Heart left ventricle (tissue), 16 donors: Measurements from ENCODE around the gene SYNE3. TPM values are rescaled to one million over a fixed set of nuclear protein-coding genes. Genes with fewer than 3 reads are reported as not detected.

Source experiments
- ATAC-seq, 4 donors: fragments of 200-7000 bp; cut with Tn5 transposase; one replicate each; pipeline ENCODE4 v1.9.1; 2020 to 2022; ENCODE audit warnings: moderate library complexity in 4 of 4, mild to moderate bottlenecking in 3 of 4, moderate number of reproducible peaks in 1 of 4
- DNase-seq, 5 donors: peaks; one replicate each; pipeline ENCODE4 v3.0.0-alpha.2; 2020
- H3K27ac ChIP-seq, 12 donors: fragments of 200-600 bp; sonication (generic) in 4 of 12; one replicate each; pipeline versions ENCODE4 v1.5.0 to v1.8.0; 2016 to 2022; ENCODE audit warnings: mild to moderate bottlenecking in 2 of 12
- H3K27me3 ChIP-seq, 9 donors: fragments of 200-600 bp; sonication (generic) in 2 of 9; one replicate each; pipeline versions ENCODE4 v1.5.1 to v1.8.0; 2016 to 2022; ENCODE audit warnings: mild to moderate bottlenecking in 3 of 9
- H3K36me3 ChIP-seq, 9 donors: fragments of 200-600 bp; sonication (generic) in 2 of 9; one replicate each; pipeline versions ENCODE4 v1.5.0 to v1.8.0; 2018 to 2022; ENCODE audit warnings: mild to moderate bottlenecking in 2 of 9
- H3K4me1 ChIP-seq, 12 donors: fragments of 200-600 bp; sonication (generic) in 4 of 12; one replicate each; pipeline versions ENCODE4 v1.5.0 to v1.8.0; 2016 to 2022; ENCODE audit warnings: mild to moderate bottlenecking in 3 of 12
- H3K4me3 ChIP-seq, 12 donors: fragments of 200-600 bp; sonication (generic) in 4 of 12; one replicate each; pipeline versions ENCODE4 v1.5.0 to v1.8.0; 2017 to 2022; ENCODE audit warnings: mild to moderate bottlenecking in 9 of 12, moderate library complexity in 4 of 12
- H3K9me3 ChIP-seq, 12 donors: fragments of 200-600 bp; sonication (generic) in 4 of 12; one replicate each; pipeline versions ENCODE4 v1.5.0 to v1.8.0; 2016 to 2022; ENCODE audit warnings: mild to moderate bottlenecking in 1 of 12
- CTCF ChIP-seq, 12 donors: fragments of 200-600 bp; sonication (generic) in 4 of 12; IDR thresholded peaks; one replicate each; pipeline versions ENCODE4 v1.5.0 to v1.8.0; 2018 to 2022; ENCODE audit warnings: antibody characterized with exemption in 12 of 12, mild to moderate bottlenecking in 5 of 12
- POLR2A ChIP-seq, 2 donors: fragments of 450-650 bp; IDR thresholded peaks; one replicate each; pipeline ENCODE4 v1.6.1; 2017; ENCODE audit warnings: antibody characterized with exemption in 2 of 2, mild to moderate bottlenecking in 2 of 2, moderate library complexity in 2 of 2
- WGBS, 4 donors: extraction: QIAGEN DNeasy Blood & Tissue Kit in 2 of 4; methylation state at CpG; one replicate each; pipeline versions ENCODE4 v1.1.5 to v1.1.7; 2013 to 2018; 5-methylcytosine and 5-hydroxymethylcytosine counted together
- intact Hi-C, 10 donors: fragments of 100-400 bp; cut with DNase I; formaldehyde crosslinking; loops; one replicate each; pipeline versions ENCODE4 v1.11.1 to v1.14.2; 2022
- polyA plus RNA-seq, 2 donors: library from polyadenylated mRNA; stranded (reverse); fragments of 200-250 nt; gene quantifications; one replicate each; pipeline ENCODE4 v1.2.3, GENCODE V29; 2013
- total RNA-seq, 9 donors: library from RNA; depleted of rRNA in 2 of 9; stranded (reverse); fragments of >200 nt in 2 of 9; fragmentation: NEBNext Ultra II Directional in 3 of 9; extraction: Animal tissue kit (Norgen Biotek cat#: 25700) in 3 of 9; gene quantifications; one replicate each; pipeline versions ENCODE4 v1.1.0 to v1.2.4, GENCODE V29; 2016 to 2023
- donor health status: ischemic (EF 13 %, LVEDD 7.1; RV severe dilation, severe dysfunction).
- donor health status: healthy with polysubstance abuse.
- donor health status: DM: no; HTN: yes; CAD: no.
- donor health status: DM: no; HTN: no; CAD: no.
- donor health status: ischemic (EF 25% LVEDD 6.9; RV normal size, moderate dysfunction).
- donor health status: ischemic (EF 25% LVEDD 5.7; RV mildly dilated, moderate dysfunction).
- donor health status: healthy.
- donor health status: DM: yes; HTN: yes; CAD: no.
- donor health status: ischemic (EF 35%, LVEDD 5.7; RV mildly dilated, moderate dysfunction).
- donor health status: nonischemic (EF 11% LVEDD 7.7; RV severe dilation, severe dysfunction).
- donor health status: DM: yes; HTN: yes; CAD: no.
- donor health status: PGD.
- donor health status: ischemic (EF 29% LVEDD 5.4; RV normal size, mild dysfunction).
- donor health status: nonischemic (EF 23%, LVEDD 6.1; RV moderate dilation, normal function).

SYNE3 gene
- total and polyA plus RNA-seq, 11 donors: 3.1 to 16.9 (median 8.0) TPM

DNA sequence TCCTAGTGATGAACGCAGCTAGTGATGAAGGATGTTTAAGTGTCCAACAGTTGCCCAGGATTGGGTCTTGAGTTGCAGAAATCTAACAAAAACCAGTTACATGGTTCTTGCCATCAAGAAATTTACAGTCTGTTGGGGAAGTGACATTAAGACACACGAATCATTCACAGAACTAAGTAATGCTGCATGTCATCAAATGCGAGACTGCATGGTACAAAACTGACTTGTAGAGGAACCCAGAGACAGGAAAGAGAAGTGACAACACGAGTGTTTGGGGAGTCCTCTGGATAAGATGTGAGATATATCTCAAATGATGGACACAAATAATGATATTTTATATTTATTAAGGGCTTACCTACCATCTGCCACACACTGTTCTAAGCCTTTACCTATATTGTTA lies 6.1 kb upstream of the SYNE3 start:
- H3K4me3 ChIP-seq: no peak overlapping the region
- intact Hi-C loops: no loop called here
- H3K27me3 ChIP-seq: no peaks in the 10 kb centered on the region
- H3K4me1 ChIP-seq: peaks cover 0 to 96% (median 58%) of the 10 kb centered on the region in 12 donors
- H3K9me3 ChIP-seq: no peaks in the 10 kb centered on the region
- no peaks in the 10 kb centered on the region for H3K36me3 ChIP-seq
- 84 to 94% (median 88%) methylated on average over 4 of the region's 4 CpGs for WGBS, 4 donors
- DNase-seq (no peak), ATAC-seq (no peak)
- H3K27ac ChIP-seq: peak overlapping the region in 5 of 12 donors; percentile 41 to 88 (median 54)
- TF ChIP-seq CTCF (IDR thresholded peaks at IDR 0.05) (no peak), POLR2A (IDR thresholded peaks at IDR 0.05) (no peak)

GRCh38 chr14:95522116-95522515 lies 5.7 kb upstream of the SYNE3 start:
- H3K27me3 ChIP-seq: no peaks in the 10 kb centered on the region
- intact Hi-C loops: no loop called here
- no peaks in the 10 kb centered on the region for H3K9me3 ChIP-seq
- H3K27ac ChIP-seq: peak overlapping the region in 7 of 12 donors; percentile 6 to 88 (median 52)
- H3K36me3 ChIP-seq: no peaks in the 10 kb centered on the region
- no peak overlapping the region for H3K4me3 ChIP-seq
- peaks cover 0 to 96% (median 59%) of the 10 kb centered on the region in 12 donors for H3K4me1 ChIP-seq
- DNase-seq: peak in 2 of 5 donors; percentile 58 to 61
- no peak for TF ChIP-seq CTCF (IDR thresholded peaks at IDR 0.05)
- no peak for TF ChIP-seq POLR2A (IDR thresholded peaks at IDR 0.05)
- WGBS, 4 donors: 71 to 84% (median 76%) methylated on average over 11 of the region's 11 CpGs
- ATAC-seq: peak; percentile 29 to 61 (median 47)

DNA sequence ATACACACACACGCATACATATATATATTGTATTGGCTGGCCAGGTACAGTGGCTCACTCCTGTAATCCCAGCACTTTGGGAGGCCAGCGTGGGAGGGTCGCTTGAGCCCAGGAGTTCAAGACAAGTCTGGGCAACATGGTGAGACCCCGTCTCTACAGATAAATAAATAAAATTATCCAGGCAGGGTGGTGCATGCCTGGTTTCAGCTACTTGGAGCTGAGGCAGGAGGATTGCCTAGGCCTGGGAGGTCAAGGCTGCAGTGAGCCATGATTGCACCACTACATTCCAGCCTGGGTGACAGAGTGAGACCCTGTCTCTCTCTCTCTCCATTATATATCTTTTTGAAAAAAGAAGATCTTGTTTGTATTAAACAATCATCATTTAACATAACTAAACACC lies 4.6 kb upstream of the SYNE3 start:
- Histone ChIP-seq H3K4me1 (peaks cover 0 to 91% (median 58%) of the 10 kb centered on the region in 12 donors), H3K27me3 (no peaks in the 10 kb centered on the region), H3K9me3 (no peaks in the 10 kb centered on the region), H3K36me3 (no peaks in the 10 kb centered on the region), H3K4me3 (no peak overlapping the region), H3K27ac (peak overlapping the region in 1 of 12 donors; percentile 51)
- TF ChIP-seq CTCF (IDR thresholded peaks at IDR 0.05) (no peak), POLR2A (IDR thresholded peaks at IDR 0.05) (no peak)
- 87 to 93% (median 89%) methylated on average over 4 of the region's 4 CpGs for WGBS, 4 donors
- intact Hi-C loops: no loop called here
- ATAC-seq: no peak
- peak in 1 of 5 donors; percentile 14 for DNase-seq

DNA sequence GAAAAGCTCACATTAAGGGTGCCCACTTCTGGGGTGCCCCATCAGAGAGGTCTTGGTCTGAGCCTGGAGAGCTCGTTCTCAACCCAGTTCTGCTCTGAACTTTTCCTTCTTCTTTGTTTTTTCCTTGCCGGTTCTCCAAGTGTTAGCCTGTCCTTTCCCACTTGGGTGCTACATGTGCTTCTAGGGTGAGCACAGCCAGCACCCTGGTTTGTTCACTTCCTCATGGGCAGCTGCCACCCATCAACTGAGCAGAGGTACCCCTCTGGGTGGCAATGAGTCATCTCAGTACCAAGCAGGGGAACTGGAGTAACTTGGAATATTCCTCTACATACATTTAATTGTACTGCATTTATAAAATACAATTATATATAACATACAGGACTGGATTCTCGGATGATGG lies 3.9 kb upstream of the SYNE3 start:
- intact Hi-C loops: no loop called here
- ATAC-seq (no peak), DNase-seq (peak in 1 of 5 donors; percentile 19)
- Histone ChIP-seq H3K27ac (peak overlapping the region in 11 of 12 donors; percentile 10 to 95 (median 89)), H3K4me3 (peak overlapping the region in 1 of 12 donors; percentile 9), H3K36me3 (no peaks in the 10 kb centered on the region), H3K9me3 (no peaks in the 10 kb centered on the region), H3K27me3 (no peaks in the 10 kb centered on the region), H3K4me1 (peaks cover 0 to 95% (median 63%) of the 10 kb centered on the region in 12 donors)
- no peak for TF ChIP-seq POLR2A (IDR thresholded peaks at IDR 0.05)
- TF ChIP-seq CTCF (IDR thresholded peaks at IDR 0.05): no peak
- WGBS, 4 donors: 74 to 82% (median 79%) methylated on average over 3 of the region's 3 CpGs
